SK-N-MC (cell line): ENCODE data around the gene KRTAP5-7.

Experiments
- EZH2 ChIP-seq: fragments of 200-600 bp; sonication (generic); IDR thresholded peaks from one replicate; pipeline ENCODE4 v1.6.1; 2017; ENCODE audit warnings: antibody characterized with exemption
- FOXP2 ChIP-seq: optimal IDR thresholded peaks from 2 replicates; pipeline ENCODE3; 2011; ENCODE audit warnings: mild to moderate bottlenecking, moderate library complexity; ENCODE audit not compliant: insufficient read depth; ENCODE audit errors: extremely low read length, control extremely low read depth
- POLR2AphosphoS5 ChIP-seq: IDR thresholded peaks from 2 replicates; pipeline ENCODE4 v1.6.1; 2012; ENCODE audit warnings: mild to moderate bottlenecking, low read depth, low read length, borderline replicate concordance

GRCh38 chr11:71527576-71528210 is 626 bp downstream of the KRTAP5-7 start:
- TF ChIP-seq EZH2 (no peak), FOXP2 (no peak), POLR2AphosphoS5 (no peak)
